GM12865 (cell line): Measurements from ENCODE around the gene BCL2L12.
"Not testable (repeated sequence)": the region's sequence is repeated elsewhere in the genome, so short reads cannot be mapped to it uniquely, and the experiment has no call there.

Experiments
- DNase-seq: peaks from one replicate; pipeline ENCODE4 v3.0.0; 2010; ENCODE audit warnings: low read depth
- H3K4me3 ChIP-seq: 2 replicates; pipeline ENCODE4 v1.5.1; 2011; ENCODE audit warnings: mild to moderate bottlenecking, low read depth, low read length, control low read depth
- TF ChIP-seq, protein P1 (sequence below): IDR thresholded peaks from 2 replicates; pipeline ENCODE4 v1.5.1; 2011; ENCODE audit warnings: low read length, control low read depth, low read depth, inconsistent platforms; ENCODE audit not compliant: insufficient read depth; ENCODE audit errors: missing control alignments

BCL2L12 gene

DNA sequence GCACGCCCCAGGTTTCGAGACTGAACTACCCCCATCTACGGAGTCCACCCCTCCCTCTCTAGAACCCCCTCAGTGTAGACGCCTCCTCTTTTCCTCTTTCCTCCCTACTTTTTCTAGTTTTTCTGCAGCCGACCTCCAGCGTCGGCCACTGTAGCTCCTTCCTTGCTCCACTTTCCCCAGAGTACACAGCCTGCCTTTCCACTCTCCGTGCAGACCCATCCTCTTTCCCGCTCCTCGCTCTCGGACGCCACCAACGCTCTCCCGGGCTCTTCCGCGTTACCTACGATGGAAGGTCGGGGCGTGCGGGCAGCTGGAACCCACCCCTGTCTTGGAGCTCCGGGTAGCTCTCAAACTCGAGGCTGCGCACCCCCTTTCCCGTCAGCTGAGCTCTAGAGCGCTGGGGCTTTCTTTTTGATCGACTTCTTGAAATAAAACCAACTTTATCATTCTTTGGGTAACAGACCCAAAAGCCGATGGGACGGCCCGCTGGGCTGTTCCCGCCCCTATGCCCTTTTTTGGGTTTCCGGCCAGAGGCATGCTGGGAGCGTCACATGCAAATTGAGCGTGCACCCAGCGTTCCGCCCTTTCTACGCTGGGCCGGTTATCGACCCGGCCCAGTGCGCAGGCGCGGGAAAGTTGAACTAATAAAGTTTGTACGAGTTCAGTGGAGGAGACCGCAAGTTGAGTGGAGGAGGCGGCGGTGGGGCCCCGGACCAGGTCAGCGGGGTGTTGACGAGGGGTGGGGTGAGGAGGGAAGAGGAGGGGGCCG lies at the start of gene BCL2L12, which contains the start of gene IRF3:
Gene BCL2L12 (plus strand): TSS at position 583 of the 769 bp plus-strand sequence. CDS start 760 bp downstream, outside the sequence.
Gene IRF3 (minus strand): TSS at position 507 of the 769 bp plus-strand sequence. CDS start 1,019 bp downstream, outside the sequence.
- H3K4me3 ChIP-seq, result peak within 1 kb of the TSS; percentile 57
- TF ChIP-seq, protein P1, sequence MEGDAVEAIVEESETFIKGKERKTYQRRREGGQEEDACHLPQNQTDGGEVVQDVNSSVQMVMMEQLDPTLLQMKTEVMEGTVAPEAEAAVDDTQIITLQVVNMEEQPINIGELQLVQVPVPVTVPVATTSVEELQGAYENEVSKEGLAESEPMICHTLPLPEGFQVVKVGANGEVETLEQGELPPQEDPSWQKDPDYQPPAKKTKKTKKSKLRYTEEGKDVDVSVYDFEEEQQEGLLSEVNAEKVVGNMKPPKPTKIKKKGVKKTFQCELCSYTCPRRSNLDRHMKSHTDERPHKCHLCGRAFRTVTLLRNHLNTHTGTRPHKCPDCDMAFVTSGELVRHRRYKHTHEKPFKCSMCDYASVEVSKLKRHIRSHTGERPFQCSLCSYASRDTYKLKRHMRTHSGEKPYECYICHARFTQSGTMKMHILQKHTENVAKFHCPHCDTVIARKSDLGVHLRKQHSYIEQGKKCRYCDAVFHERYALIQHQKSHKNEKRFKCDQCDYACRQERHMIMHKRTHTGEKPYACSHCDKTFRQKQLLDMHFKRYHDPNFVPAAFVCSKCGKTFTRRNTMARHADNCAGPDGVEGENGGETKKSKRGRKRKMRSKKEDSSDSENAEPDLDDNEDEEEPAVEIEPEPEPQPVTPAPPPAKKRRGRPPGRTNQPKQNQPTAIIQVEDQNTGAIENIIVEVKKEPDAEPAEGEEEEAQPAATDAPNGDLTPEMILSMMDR, result no peak
- peak; percentile 98 for DNase-seq

DNA sequence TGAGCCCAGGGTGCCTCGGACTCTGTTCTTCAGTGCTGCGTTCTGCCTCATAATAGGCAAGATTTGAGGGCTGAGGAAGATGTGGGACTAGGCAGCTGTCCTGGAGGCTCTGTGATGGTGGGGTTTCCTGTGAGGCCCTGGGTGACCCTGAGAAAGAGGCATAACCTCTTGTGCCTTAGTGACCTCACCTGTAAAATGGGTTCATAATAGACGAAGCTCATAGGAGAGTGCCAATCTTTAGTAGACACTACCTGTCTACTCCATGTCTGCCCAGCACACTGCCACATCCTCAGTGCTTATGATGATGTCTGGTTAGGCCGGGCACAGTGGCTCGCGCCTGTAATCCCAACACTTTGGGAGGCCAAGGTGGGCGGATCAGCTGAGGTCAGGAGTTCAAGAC lies 49.2 kb upstream of the BCL2L12 start:
- TF ChIP-seq, protein P1, result no peak
- DNase-seq, result no peak

GRCh38 chr19:49616945-49617344 lies 48.8 kb upstream of the BCL2L12 start:
- TF ChIP-seq, protein P1, result no peak
- DNase-seq, result no peak

More for the DNA sequence above, 49.2 kb upstream of the BCL2L12 start:
- H3K4me3 ChIP-seq, result no peak overlapping the region

DNA sequence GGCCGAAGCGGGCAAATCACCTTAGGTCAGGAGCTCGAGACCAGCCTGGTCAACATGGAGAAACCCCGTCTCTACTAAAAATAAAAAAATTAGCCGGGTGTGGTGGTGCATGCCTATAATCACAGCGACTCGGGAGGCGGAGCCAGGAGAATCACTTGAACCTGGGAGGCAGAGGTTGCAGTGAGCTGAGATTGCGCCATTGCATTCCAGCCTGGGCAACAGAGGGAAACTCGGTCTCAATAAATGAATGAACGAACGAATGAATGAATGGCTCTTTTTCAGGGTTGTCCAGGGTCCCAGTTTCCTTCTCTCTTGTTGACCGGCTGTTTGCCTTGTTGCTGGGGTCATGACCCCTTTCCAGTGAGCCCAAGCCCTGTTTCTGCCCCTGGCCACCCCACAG lies 47.9 kb upstream of the BCL2L12 start:
- H3K4me3 ChIP-seq, DNase-seq: not testable (repeated sequence)

More at GRCh38 chr19:49616945-49617344, 48.8 kb upstream of the BCL2L12 start:
- H3K4me3 ChIP-seq, result no peak overlapping the region

GRCh38 chr19:49624967-49625910 lies 40.5 kb upstream of the BCL2L12 start:
- no peak overlapping the region for H3K4me3 ChIP-seq
- TF ChIP-seq, protein P1, result no peak
- no peak for DNase-seq

DNA sequence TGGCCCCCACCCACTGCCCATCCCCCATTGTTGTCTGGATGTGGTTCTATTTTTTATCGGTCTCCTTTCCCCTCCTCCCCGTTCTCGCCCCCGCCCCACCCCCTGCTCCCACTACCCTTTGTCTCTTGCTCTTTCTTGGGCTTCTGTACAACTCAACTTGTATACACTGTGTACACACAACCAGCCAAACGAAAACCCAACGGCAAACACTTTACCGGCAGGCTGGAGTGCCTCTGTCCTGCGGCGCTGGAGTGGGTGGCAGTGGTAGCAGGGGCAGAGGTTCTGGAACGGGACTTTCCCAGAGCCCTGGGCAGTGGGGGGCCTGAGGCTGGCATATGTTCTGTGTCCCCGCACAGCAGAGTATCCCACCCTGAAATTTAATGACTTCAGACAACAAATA lies 39.5 kb upstream of the BCL2L12 start:
- TF ChIP-seq, protein P1, result no peak

DNA sequence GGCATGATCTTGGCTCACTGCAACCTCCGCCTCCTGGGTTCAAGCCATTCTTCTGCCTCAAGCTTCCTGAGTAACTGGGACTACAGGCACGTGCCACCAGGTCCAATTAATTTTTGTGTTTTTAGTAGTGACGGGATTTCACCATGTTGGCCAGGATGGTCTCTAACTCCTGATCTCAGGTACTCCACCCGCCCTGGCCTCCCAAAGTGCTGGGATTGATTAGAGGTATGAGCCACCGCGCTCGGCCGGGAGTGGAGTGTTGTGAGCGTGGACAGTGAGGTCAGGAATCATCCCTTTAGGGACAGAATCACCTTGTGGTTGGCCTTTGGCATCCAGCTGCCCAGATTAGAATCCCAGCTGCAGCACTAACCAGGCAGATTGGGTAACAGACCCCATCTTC lies 36.1 kb upstream of the BCL2L12 start:
- H3K4me3 ChIP-seq, result no peak overlapping the region
- TF ChIP-seq, protein P1, result no peak
- DNase-seq, result no peak

More for the DNA sequence above, 39.5 kb upstream of the BCL2L12 start:
- no peak overlapping the region for H3K4me3 ChIP-seq
- DNase-seq, result no peak
